ENCODE results near the gene TUB. TPM values are rescaled to one million over a fixed set of nuclear protein-coding genes. Genes with fewer than 3 reads are reported as not detected.

TUB gene
- total RNA-seq, 1 donor from 2014 or later: 3.3 TPM

DNA sequence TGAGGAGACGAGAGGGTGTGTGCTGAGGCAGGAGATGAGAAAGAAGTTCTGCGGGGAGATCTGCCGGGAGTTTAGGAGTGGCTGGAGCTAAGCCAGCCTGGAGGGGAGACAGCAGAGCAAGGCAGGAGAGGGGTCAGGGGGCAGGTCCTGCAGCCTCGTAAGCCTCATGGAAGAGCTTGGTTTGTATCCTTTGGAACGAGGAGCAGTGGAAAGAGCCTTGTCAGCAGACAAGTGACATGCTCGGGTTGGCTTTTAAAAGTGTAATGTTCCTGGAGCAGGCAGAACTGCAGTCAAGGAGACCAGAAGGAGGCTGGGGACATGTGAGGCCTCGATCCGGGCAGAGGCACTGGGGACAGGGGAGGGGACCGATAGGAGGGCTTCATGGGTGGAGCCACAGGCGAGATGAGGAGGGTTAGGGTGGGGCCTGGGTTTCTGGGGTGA lies 21.4 kb upstream of the TUB start:
- no peak for DNase-seq (ENCODE audit: low read depth)
- no peak overlapping the region for H3K4me3 ChIP-seq (ENCODE audit: low read depth, low read length)
- no peaks in the 10 kb centered on the region for H3K36me3 ChIP-seq (ENCODE audit: control insufficient read depth, insufficient read depth, low read length)
- TF ChIP-seq CTCF (IDR thresholded peaks at IDR 0.05; ENCODE audit: insufficient read depth, low read length, poor library complexity, severe bottlenecking): no peak
- H3K27me3 ChIP-seq (ENCODE audit: control insufficient read depth, insufficient read depth, low read length): no peaks in the 10 kb centered on the region

- DNase-seq (ENCODE audit: low read depth): no peak
- Histone ChIP-seq H3K27me3 (ENCODE audit: control insufficient read depth, insufficient read depth, low read length) (no peaks in the 10 kb centered on the region), H3K36me3 (ENCODE audit: control insufficient read depth, insufficient read depth, low read length) (no peaks in the 10 kb centered on the region), H3K4me3 (ENCODE audit: low read depth, low read length) (no peak overlapping the region)
- no peak for TF ChIP-seq CTCF (IDR thresholded peaks at IDR 0.05; ENCODE audit: insufficient read depth, low read length, poor library complexity, severe bottlenecking)
Observed at GRCh38 chr11:8060146-8060719, 20.8 kb upstream of the TUB start.

DNA sequence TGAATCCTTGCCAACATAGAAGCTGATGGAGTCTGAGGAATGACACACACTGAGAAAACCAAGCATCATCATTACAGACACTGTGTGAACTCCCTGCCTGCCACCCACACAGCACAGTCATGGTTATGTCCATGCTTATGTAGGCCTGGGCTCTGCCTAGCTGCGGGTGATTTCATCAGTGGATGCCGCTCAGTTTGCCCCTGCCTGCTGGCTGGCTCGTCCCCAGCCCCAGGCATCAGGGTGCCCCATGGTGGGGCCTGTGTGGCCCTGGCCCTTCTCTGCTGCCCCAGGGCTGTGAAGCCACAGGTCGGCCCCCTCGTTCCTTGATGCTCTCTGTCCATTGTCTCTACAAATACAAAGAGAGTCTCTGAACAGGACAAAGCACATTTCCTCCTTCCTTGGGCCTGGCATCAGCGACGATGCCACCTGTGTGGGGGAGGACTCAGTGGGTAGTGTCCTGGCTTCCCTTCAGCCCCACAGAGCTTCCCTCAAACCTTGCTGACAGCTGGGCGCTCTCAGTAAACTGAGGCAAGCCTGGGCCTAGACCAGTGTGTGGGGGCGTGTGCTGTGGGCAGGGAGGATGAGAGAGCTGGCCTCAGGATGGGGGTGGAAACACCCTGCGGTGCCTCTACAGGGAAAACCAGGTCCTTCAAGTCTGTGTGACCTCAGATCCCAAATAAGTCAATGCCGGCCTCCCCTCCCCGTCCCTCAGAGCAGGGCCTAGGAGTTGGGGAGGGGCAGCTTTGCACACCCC lies 20.0 kb upstream of the TUB start:
- DNase-seq (ENCODE audit: low read depth): no peak
- Histone ChIP-seq H3K4me3 (ENCODE audit: low read depth, low read length) (no peak overlapping the region), H3K27me3 (ENCODE audit: control insufficient read depth, insufficient read depth, low read length) (no peaks in the 10 kb centered on the region), H3K36me3 (ENCODE audit: control insufficient read depth, insufficient read depth, low read length) (no peaks in the 10 kb centered on the region)
- TF ChIP-seq CTCF (IDR thresholded peaks at IDR 0.05; ENCODE audit: insufficient read depth, low read length, poor library complexity, severe bottlenecking): no peak

- TF ChIP-seq CTCF (IDR thresholded peaks at IDR 0.05; ENCODE audit: insufficient read depth, low read length, poor library complexity, severe bottlenecking): no peak
- no peaks in the 10 kb centered on the region for H3K27me3 ChIP-seq (ENCODE audit: control insufficient read depth, insufficient read depth, low read length)
- no peak overlapping the region for H3K4me3 ChIP-seq (ENCODE audit: low read depth, low read length)
- no peaks in the 10 kb centered on the region for H3K36me3 ChIP-seq (ENCODE audit: control insufficient read depth, insufficient read depth, low read length)
- DNase-seq (ENCODE audit: low read depth): no peak
Observed at GRCh38 chr11:8061555-8062428, 19.2 kb upstream of the TUB start.

GRCh38 chr11:8062781-8063257 lies 18.2 kb upstream of the TUB start:
- H3K36me3 ChIP-seq (ENCODE audit: control insufficient read depth, insufficient read depth, low read length): no peaks in the 10 kb centered on the region
- no peak for DNase-seq (ENCODE audit: low read depth)
- TF ChIP-seq CTCF (IDR thresholded peaks at IDR 0.05; ENCODE audit: insufficient read depth, low read length, poor library complexity, severe bottlenecking): no peak
- no peaks in the 10 kb centered on the region for H3K27me3 ChIP-seq (ENCODE audit: control insufficient read depth, insufficient read depth, low read length)
- H3K4me3 ChIP-seq (ENCODE audit: low read depth, low read length): no peak overlapping the region

All from kidney epithelial cell (primary cell).